Endothelial cell of umbilical vein (primary cell): ENCODE results near the gene LYRM2. TPM values are rescaled to one million over a fixed set of nuclear protein-coding genes. Genes with fewer than 3 reads are reported as not detected.

ENCODE experiments used
- BruUV-seq: library from RNA; stranded (reverse); fragments of 400-500 nt; replicated peaks from 2 replicates; lab custom pipeline; 2021; lab: Mats Ljungman, UMichigan
- CTCF ChIA-PET: fragments of 300-600, 350-600 bp; sonication (Branson Sonifier 250); formaldehyde crosslinking; loops from one replicate; lab custom pipeline; 2021; ENCODE audit warnings: antibody characterized with exemption, inconsistent platforms; lab: Charles Lee
- POLR2A ChIA-PET: fragments of 300-600, 350-600 bp; sonication (Branson Sonifier 250); formaldehyde crosslinking; loops from one replicate; lab custom pipeline; 2021; ENCODE audit warnings: antibody characterized with exemption, inconsistent platforms; lab: Charles Lee
- DNase-seq: peaks from one replicate; pipeline ENCODE4 v3.0.0-alpha.2; 2011; ENCODE audit warnings: low read depth, low spot score
- FAIRE-seq: peaks from 2 replicates; lab custom pipeline; 2011; peaks lifted over from hg19 to GRCh38; lab: Jason Lieb, UNC
- H2AFZ ChIP-seq: 2 replicates; pipeline ENCODE4 v1.6.0; 2012; ENCODE audit warnings: low read depth, low read length, control low read depth, inconsistent platforms
- H3K27ac ChIP-seq: 2 replicates; pipeline ENCODE4 v1.5.1; 2011; ENCODE audit warnings: low read depth, mild to moderate bottlenecking, control low read depth, low read length, moderate library complexity; ENCODE audit not compliant: insufficient read depth
- H3K27me3 ChIP-seq, 2 experiments: 2 replicates each; pipeline versions ENCODE4 v1.6.0 to v1.6.1; 2011; ENCODE audit warnings: low read length in 2 of 2, mixed read lengths in 1 of 2; ENCODE audit not compliant: control insufficient read depth in 2 of 2, insufficient read depth in 2 of 2
- H3K36me3 ChIP-seq, 2 experiments: 2 replicates in 1 of 2; 3 replicates in 1 of 2; pipeline ENCODE4 v1.5.1; 2011; ENCODE audit warnings: low read length in 2 of 2, mild to moderate bottlenecking in 1 of 2, moderate library complexity in 1 of 2; ENCODE audit not compliant: control insufficient read depth in 2 of 2, insufficient read depth in 2 of 2; ENCODE audit errors: extremely low read depth in 1 of 2
- H3K4me1 ChIP-seq: 3 replicates; pipeline ENCODE4 v1.5.1; 2011; ENCODE audit warnings: mild to moderate bottlenecking, low read length; ENCODE audit not compliant: control insufficient read depth, insufficient read depth; ENCODE audit errors: extremely low read depth
- H3K4me2 ChIP-seq: 2 replicates; pipeline ENCODE4 v1.6.1; 2011; ENCODE audit warnings: low read length, control low read depth, mixed read lengths; ENCODE audit not compliant: insufficient read depth
- H3K4me3 ChIP-seq, 3 experiments: fragments of 200-600 bp in 1 of 3; sonication (generic), shearing (Covaris generic) in 1 of 3; replicated peaks in 1 of 3; 2 replicates each; pipeline ENCODE4 v1.5.1; 2011 to 2016; ENCODE audit warnings: control low read depth in 3 of 3, low read length in 3 of 3, mild to moderate bottlenecking in 2 of 3, inconsistent platforms in 1 of 3, low read depth in 1 of 3, moderate library complexity in 1 of 3; ENCODE audit not compliant: insufficient read depth in 1 of 3
- H3K79me2 ChIP-seq: 2 replicates; pipeline ENCODE4 v1.6.0; 2012; ENCODE audit warnings: low read length, inconsistent platforms; ENCODE audit not compliant: control insufficient read depth, insufficient read depth
- H3K9ac ChIP-seq: replicated peaks from 2 replicates; pipeline ENCODE3; 2011; ENCODE audit warnings: low read length, control low read depth; ENCODE audit not compliant: insufficient read depth; ENCODE audit errors: extremely low read depth
- H3K9me1 ChIP-seq: replicated peaks from 3 replicates; pipeline ENCODE4 v1.6.0; 2011; ENCODE audit warnings: mild to moderate bottlenecking, low read length; ENCODE audit not compliant: control insufficient read depth, insufficient read depth; ENCODE audit errors: extremely low read depth
- H3K9me3 ChIP-seq: replicated peaks from 2 replicates; pipeline ENCODE4 v1.5.1; 2012; ENCODE audit warnings: low read length, inconsistent platforms; ENCODE audit not compliant: control insufficient read depth, insufficient read depth
- H4K20me1 ChIP-seq: replicated peaks from 2 replicates; pipeline ENCODE3; 2011; ENCODE audit warnings: mild to moderate bottlenecking, low read length; ENCODE audit not compliant: control insufficient read depth, insufficient read depth; ENCODE audit errors: extremely low read depth
- CTCF ChIP-seq, 2 donors: IDR thresholded peaks; 1 replicate in 1 of 2; 2 replicates in 1 of 2; pipeline ENCODE4 v1.5.1; 2011; ENCODE audit warnings: low read length in 2 of 2, mild to moderate bottlenecking in 2 of 2, moderate library complexity in 2 of 2, control low read depth in 1 of 2, inconsistent platforms in 1 of 2, low read depth in 1 of 2; ENCODE audit not compliant: insufficient read depth in 1 of 2; ENCODE audit errors: extremely low read depth in 1 of 2
- EZH2 ChIP-seq: IDR thresholded peaks from 2 replicates; pipeline ENCODE4 v1.6.1; 2012; ENCODE audit warnings: borderline replicate concordance, low read depth, mild to moderate bottlenecking, moderate library complexity, low read length, inconsistent platforms; ENCODE audit not compliant: severe bottlenecking
- FOS ChIP-seq: IDR thresholded peaks from 2 replicates; pipeline ENCODE4 v1.6.1; 2011; ENCODE audit warnings: mild to moderate bottlenecking, low read length, moderate library complexity, borderline replicate concordance; ENCODE audit not compliant: insufficient read depth
- GATA2 ChIP-seq: IDR thresholded peaks from 2 replicates; pipeline ENCODE4 v1.7.0; 2011; ENCODE audit warnings: low read depth, mild to moderate bottlenecking, moderate library complexity, mixed read lengths, low read length; ENCODE audit not compliant: insufficient read length, insufficient read depth
- JUN ChIP-seq: IDR thresholded peaks from 2 replicates; pipeline ENCODE4 v1.6.1; 2011; ENCODE audit warnings: borderline replicate concordance, low read depth; ENCODE audit not compliant: insufficient read length, insufficient read depth
- MYC ChIP-seq: IDR thresholded peaks from one replicate; pipeline ENCODE4 v1.6.1; 2011; ENCODE audit warnings: mild to moderate bottlenecking, low read depth, low read length
- POLR2A ChIP-seq: IDR thresholded peaks from 2 replicates; pipeline ENCODE4 v1.6.1; 2012; ENCODE audit warnings: low read depth, mild to moderate bottlenecking, control low read depth, low read length
- POLR2AphosphoS5 ChIP-seq: IDR thresholded peaks from 2 replicates; pipeline ENCODE4 v1.6.1; 2012; ENCODE audit warnings: low read depth, mild to moderate bottlenecking, control low read depth, low read length, moderate library complexity; ENCODE audit not compliant: insufficient read depth
- dilution Hi-C: fragments of 300-500 bp; cut with MboI; formaldehyde crosslinking; loops from one replicate; pipeline ENCODE4 v1.15.0; 2019; ENCODE audit warnings: low sequenced_read_pairs; ENCODE audit not compliant: extremely low pct_ligation_motif_present
- intact Hi-C: fragments of 100-400 bp; cut with micrococcal nuclease; formaldehyde crosslinking; loops from one replicate; pipeline ENCODE4 v1.10.0; 2022
- polyA plus RNA-seq, 4 experiments: library from polyadenylated mRNA; depleted of rRNA in 3 of 4; stranded (reverse) in 3 of 4; unstranded in 1 of 4; fragments of >200 nt; gene quantifications; 2 replicates each; pipeline versions ENCODE4 v1.2.1 to v1.2.3, GENCODE V29; 2011 to 2012; ENCODE audit warnings: missing spikeins in 1 of 4
- total RNA-seq: library from RNA; stranded (reverse); gene quantifications from 2 replicates; pipeline ENCODE4 v1.2.3, GENCODE V29; 2021
- TF ChIP-seq, protein P1 (sequence below): IDR thresholded peaks from 2 replicates; pipeline ENCODE4 v1.6.1; 2011; ENCODE audit not compliant: insufficient read depth, insufficient read length

The LYRM2 gene
- total and polyA plus RNA-seq, 2 donors (not counting 3 experiments of a cell fraction or from before 2014, with no cell fraction given), result 11.8 to 41.9 TPM

DNA sequence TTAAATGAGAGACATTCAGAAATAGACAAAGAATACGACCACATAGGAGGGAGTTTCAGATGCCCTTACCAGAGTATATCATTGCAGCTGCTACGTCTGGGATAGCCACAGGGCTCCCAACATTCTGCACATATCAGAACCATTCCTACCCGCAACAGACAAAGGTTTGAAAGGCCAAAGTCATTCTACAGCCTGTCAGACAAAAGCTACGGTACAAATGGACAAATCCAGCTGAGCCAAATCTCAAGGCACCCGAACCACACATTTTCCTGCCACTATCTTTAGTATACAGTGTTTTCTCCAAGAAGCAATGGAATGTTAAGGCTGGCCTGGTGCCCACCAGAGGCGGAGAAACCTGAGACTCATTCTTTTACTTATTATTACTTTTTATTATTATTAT is 30.5 kb upstream of the LYRM2 start:
- no peak overlapping the region for H3K9ac ChIP-seq
- no TSS peak for BruUV-seq
- no peaks in the 10 kb centered on the region for H3K27me3 ChIP-seq
- no peaks in the 10 kb centered on the region for H3K9me3 ChIP-seq
- TF ChIP-seq POLR2AphosphoS5, result no peak
- TF ChIP-seq, protein P1, sequence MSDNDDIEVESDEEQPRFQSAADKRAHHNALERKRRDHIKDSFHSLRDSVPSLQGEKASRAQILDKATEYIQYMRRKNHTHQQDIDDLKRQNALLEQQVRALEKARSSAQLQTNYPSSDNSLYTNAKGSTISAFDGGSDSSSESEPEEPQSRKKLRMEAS, result no peak
- no peak for TF ChIP-seq CTCF (IDR thresholded peaks at IDR 0.05; ENCODE audit: extremely low read depth in 1 of 2, insufficient read depth in 1 of 2, low read depth in 1 of 2, low read length in 2 of 2)
- TF ChIP-seq FOS, result no peak
- TF ChIP-seq EZH2, result no peak
- no peak for TF ChIP-seq GATA2
- no peak for TF ChIP-seq POLR2A
- no peak for TF ChIP-seq JUN
- TF ChIP-seq MYC, result no peak
- CTCF ChIA-PET, result no interaction called here
- no peaks in the 10 kb centered on the region for H3K4me1 ChIP-seq
- POLR2A ChIA-PET, result no interaction called here
- H4K20me1 ChIP-seq, result no peaks in the 10 kb centered on the region
- H3K9me1 ChIP-seq, result no peaks in the 10 kb centered on the region
- no peak overlapping the region for H3K4me3 ChIP-seq
- DNase-seq, result peak; percentile 58
- no peak overlapping the region for H2AFZ ChIP-seq
- FAIRE-seq, result peak; percentile 67
- H3K79me2 ChIP-seq, result no peaks in the 10 kb centered on the region
- H3K4me2 ChIP-seq, result no peak overlapping the region
- H3K27ac ChIP-seq, result no peak overlapping the region
- intact Hi-C loops, result no loop called here
- dilution Hi-C loops, result no loop called here
- H3K36me3 ChIP-seq, result peaks cover 10 to 23% of the 10 kb centered on the region in 2 experiments
